Superior temporal gyrus (tissue), 1 donor: ENCODE measurements around the gene SRSF9.

Source experiments
- DNase-seq: peaks from one replicate; pipeline ENCODE4 v3.0.0-alpha.2; 2016; ENCODE audit errors: extremely low spot score

SRSF9 gene

GRCh38 chr12:120483621-120484020, 14.1 kb upstream of the SRSF9 start:
- DNase-seq = no peak

DNA sequence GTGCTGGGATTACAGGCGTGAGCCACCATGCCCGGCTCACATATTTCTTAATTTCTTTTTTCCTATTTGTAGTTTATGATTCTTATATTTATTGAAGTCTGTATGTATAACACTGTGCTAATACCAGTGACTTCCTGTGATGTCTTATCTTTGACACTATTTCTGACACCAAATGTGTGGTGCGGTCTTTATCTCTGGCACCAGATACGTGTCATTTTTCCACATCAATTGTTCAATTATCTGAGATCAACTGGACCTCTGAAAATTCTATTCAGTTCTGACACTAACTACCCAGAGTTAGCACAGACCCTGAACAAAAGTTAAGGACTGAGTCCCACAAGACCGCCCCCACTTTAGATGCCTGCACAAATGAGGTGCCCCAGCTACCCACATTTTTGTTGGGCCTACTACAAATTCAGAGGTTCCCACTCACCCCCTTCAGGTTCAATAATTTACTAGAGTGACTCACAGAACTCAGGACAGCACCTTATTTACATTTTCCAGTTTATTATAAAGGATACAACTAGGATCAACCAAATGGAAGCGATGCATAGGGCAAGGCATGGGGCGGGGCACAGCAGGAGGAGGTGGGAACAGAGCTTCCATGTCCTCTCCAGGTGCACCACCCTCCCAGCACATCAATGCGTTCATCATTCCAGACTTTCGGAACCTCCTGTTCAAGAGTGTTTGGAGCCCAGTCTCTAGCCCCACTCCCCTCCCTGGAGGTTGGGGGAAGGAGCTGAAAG, 11.6 kb upstream of the SRSF9 start:
- no peak for DNase-seq

DNA sequence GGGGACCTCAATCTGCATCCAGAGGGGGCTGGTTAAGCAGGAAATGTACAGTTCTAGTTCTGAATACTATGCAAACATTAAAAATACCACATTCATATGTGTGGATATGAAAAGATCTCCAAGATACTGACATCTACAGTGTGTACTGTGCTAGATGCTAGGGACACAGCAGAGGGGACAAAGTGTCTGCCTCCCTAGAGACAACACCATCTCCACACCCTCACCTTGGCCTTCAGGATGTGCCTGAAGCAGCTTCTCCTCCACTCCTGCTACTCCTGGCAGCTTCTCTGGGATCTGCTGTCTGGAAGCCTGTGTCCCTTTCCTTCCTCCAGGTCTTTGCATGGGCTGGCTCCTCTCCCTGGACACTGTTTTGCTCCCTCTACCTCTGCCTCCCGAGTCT, 10.7 kb upstream of the SRSF9 start:
- DNase-seq = no peak

DNA sequence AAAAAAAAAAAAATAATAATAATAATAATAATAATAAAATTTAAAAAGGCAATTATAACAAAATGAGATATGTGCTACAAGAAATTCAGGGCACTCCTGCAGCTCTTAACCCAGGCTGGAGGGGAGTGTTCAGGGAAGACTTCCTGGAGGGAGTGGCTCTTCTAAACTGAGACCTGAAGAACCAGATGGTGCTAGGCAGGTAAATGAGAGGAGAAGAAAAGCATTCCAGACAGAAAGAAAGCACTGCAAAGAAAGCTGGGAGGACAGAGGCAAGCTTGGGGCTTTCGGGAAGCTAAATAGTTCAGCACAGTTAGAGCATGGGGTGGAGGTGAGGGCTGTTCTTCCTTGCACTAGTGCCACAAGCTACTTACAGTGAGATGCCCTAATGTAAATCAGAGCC, 9.9 kb upstream of the SRSF9 start:
- no peak for DNase-seq

DNA sequence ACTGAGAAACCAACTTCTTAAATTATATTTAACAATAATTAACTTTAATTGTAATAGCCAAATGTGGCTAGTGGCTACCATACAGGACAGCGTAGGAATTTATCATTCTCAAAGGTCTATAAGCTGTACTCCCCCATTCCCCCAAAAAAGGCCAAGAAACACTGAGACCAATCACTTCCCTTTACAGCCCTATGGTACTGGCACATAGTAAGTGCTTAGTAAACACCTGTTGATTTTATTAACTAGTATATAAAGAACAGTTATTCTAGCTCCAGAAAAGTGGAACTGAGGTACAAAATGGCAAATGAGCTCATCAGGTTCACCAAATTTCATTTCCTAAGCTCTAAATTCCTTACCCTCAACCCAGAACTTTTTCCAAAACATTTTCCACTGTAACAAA, 6.1 kb upstream of the SRSF9 start:
- no peak for DNase-seq

DNA sequence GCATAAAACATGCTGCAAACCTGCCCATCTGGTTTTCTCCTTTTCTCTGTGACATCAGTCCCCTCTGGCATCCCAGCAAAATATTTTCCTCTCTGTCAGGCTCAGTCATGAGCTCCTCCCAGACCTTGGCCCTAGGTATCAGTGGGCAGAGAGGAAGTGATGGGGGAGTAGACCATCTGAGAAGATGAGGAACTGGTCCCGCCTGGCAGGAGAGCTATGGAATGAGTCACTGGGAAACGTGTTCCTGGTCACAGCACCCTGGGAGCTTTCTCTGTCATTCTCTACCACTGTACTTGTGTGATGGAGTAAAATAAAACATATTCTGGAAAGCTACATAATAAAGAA, 5.0 kb upstream of the SRSF9 start:
- DNase-seq = no peak

- no peak for DNase-seq
These were observed 4.5 kb upstream of the SRSF9 start for GRCh38 chr12:120473807-120474615.

DNA sequence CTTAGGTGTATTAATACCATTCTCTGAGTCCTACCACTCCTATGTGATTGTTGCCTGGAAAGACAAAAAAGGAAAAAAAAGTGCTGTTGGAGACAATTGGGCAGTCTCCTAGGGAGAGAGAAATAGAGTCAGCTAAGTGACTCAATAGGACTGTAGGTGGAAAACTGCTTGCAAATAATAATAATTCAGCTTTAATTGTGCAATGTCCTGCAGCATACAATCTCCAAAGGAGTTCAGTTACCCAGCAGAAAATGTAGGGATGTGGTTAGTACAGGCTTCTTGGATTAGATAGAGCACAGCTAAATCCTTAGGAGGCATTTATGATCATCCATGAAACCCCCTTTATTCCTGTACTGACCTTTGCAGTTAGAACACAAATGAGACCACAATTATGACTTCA, 3.0 kb upstream of the SRSF9 start:
- no peak for DNase-seq

DNA sequence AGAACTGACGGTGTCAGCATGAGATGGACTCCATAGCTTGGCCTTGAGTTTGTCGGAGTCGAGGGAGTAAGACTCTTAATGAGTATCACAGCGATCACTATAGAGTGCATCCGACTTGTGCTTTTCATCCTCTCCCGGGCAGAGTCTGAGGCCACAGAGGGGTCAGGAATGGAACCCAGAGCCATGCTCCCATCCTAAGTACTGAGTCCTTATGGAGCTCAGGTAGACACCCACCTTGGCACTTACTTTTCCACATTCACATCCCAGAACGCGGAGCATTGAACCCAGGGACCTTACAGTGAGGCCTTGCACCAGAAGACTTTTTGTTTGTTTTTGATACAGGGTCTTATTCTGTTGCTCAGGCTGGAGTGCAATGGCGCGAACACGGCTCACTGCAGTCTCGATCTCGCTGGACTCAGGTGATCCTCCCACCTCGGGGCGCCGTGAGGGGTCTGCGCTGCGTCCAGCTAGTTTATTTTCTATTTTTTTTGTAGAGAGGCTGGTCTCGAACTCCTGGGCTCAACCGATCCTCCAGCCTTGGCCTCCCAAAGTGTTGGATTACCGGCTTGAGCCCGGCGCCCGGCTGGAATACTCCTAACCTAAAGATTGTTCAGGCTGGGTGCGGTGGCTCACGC, 719 bp upstream of the SRSF9 start:
- DNase-seq = no peak

DNA sequence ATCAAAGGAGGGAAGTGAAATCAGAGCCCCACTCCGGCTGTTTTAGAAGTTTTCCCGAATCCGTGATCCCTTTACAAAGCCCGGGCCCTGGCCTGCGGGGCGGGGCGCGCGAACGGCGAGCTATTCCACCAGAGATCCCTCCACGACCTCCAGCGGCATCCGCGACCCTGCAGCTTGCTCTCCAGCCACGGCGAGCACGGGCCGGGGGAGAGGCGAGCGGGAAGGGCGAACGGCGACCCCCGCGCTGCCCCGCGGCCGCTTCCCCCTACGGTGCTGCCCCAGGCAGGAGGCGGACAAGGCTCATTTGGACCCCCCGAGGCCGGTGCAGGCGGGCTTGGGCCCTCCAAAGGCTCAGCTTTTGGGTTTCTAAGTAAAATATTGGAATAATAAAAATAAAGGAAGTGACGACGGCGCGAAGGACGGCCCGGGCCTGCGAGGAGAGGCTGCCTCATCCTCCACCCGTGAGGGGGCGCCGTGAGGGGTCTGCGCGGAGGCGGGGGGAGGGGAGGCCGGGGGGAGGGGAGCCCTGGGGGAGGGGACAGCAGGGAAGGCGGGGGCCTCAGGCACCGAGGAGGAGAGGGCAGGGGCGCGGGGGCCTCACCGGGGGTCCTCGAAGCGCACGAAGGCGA, 613 bp downstream of the SRSF9 start:
- DNase-seq = no peak

GRCh38 chr12:120468325-120468820, 1.2 kb downstream of the SRSF9 start:
- no peak for DNase-seq

DNA sequence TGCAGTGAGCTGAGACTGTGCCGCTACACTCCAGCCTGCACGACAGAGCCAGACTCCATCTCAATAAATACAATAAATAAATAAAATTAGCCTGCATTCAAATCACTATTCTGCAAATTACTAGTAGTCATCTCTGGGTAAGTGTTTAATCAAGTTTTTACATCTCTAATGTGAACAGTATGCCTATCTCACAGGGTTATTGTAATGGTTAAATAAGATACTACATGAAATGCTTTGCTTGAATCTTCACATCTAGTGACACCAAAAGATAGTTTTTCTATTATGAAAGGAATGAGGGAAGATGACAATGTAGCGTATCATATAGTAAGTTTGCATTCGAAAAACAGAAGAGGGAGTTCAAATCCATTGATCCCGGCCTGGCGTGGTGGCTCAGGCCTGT, 2.1 kb downstream of the SRSF9 start:
- no peak for DNase-seq

DNA sequence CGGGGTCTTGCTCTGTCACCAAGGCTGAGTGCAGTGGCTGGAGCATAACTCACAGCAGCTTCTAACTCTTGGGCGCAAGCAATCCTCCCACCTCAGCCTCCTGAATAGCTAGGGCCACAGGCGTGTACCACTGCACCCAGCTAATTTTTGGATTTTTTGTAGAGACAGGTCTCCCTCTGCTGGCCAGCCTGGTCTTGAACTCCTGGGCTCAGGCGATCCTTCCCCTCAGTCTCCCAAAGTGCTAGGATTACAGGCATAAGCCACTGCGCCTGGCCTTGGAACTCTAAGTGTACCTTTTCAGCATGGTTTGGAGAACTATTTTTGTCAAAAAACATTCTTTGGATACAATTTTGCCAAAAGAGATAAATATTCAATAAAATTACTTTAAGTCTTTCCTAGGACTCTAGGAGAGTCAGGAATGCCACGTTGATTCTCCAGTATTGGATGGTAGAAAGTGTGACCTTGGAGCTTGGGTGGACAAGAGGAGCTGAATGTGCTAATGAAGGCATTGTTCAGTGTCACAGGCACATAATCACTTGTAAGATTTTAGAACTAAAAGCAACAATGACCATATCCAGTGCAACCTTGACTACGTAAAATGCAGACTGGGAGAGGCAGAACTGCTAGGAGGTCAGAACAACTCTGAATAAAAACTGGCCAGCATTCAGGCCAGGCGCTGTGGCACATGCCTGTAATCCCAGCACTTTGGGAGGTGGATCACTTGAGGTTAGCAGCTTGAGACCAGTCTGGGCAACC, 2.8 kb downstream of the SRSF9 start:
- DNase-seq = no peak

DNA sequence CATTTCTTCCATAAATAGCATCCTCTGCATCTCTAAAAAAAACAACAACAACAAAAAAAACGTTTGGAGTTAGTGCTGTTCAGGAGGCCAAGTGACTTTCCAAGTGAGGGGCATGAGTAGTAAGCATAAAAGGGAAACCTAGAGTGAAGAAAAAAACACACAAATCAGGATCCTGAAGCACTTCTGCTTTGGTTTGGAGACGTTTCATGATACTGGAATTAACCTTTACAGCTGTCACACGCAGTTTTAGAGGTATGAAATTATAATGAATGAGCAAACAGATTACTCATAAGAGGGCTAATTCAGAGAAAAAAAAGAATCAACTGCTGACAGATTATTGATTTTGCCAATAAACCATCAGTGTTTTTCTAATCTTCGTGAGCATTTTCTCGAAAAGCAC, 3.8 kb downstream of the SRSF9 start:
- no peak for DNase-seq

GRCh38 chr12:120463712-120464111, 5.8 kb downstream of the SRSF9 start:
- DNase-seq = no peak

DNA sequence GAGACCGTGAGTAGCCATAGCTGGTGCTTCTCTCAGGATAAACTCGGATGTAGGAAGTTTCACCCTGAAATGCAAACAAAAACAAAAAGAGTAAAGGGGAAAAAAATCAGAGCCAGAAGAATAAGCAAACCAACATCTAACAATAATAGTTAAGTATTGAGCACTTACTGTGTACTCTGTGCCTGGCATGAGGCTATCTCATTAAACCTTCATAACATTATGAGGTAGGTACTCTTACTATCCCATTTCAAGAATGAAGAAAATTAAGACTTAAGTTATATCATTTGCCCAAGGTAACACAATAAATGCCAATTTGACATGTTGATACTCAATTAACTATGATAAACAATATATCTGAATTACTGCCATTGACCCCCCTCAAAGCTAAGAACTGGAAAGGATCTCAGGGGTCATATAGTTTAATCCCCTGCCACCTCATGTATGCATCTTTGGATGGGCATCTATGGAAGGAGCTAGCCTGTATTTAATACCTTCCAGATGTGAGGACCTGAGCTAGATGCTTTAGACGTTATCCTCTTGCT, 7.4 kb downstream of the SRSF9 start:
- no peak for DNase-seq

DNA sequence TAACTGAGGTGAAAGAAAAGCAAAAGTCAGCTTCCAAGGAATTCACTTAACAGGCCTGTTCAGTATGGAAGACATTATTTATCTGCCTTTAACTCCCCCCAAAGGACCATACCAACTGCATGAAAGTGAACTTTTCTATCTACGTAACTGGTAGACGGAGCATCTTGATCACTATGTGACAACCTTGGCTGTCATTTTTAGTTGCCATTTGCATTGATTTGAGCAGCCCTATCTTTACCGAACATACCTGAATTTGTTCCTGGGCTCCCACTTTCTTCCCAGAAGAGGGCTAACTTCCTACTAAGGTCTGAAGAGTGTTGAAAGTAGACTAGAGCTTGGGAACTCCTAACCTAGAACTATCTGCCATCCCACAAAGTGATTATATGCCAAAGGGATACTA, 9.4 kb downstream of the SRSF9 start:
- DNase-seq = no peak

GRCh38 chr12:120457133-120457532, 12.4 kb downstream of the SRSF9 start:
- no peak for DNase-seq

- DNase-seq = no peak
These were observed 14.2 kb downstream of the SRSF9 start for GRCh38 chr12:120455302-120455701.

DNA sequence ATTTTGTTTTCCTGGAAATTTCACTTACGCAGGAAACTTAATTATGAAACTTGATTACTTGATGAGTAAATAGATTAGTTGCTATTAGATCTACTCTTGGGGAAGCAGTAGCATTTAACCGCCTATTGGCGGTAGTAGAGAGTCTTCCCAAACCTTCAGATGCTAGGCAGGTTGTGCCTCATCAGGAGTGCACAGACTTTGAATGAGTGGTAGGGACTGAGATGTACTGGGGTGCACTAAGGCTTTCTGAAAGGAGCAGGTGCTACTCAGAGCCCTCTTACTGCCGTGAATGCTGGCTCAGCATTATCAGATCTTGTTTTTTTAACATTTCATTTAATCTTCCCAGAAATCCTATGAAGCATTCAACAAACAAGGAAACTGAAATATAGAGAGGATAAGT, 15.6 kb downstream of the SRSF9 start:
- no peak for DNase-seq

GRCh38 chr12:120453060-120453750, 16.3 kb downstream of the SRSF9 start:
- DNase-seq = no peak
